ENCODE measurements around the gene OR7C2. TPM values are rescaled to one million over a fixed set of nuclear protein-coding genes. Genes with fewer than 3 reads are reported as not detected.

The OR7C2 gene
- total and polyA plus RNA-seq, 9 donors, result not detected

- no peak for DNase-seq
- Histone ChIP-seq H3K4me3 (no peak overlapping the region), H3K27ac (no peak overlapping the region), H3K9me3 (no peaks in the 10 kb centered on the region), H3K36me3 (no peaks in the 10 kb centered on the region), H3K4me1 (ENCODE audit: insufficient read depth) (no peaks in the 10 kb centered on the region), H3K27me3 (no peaks in the 10 kb centered on the region)
- 77 to 84% (median 84%) methylated on average over 27 of the region's 27 CpGs for WGBS, 3 donors
- intact Hi-C loops (cut with DNase I), result no loop called here
- TF ChIP-seq EP300 (IDR thresholded peaks at IDR 0.05) (no peak), POLR2A (IDR thresholded peaks at IDR 0.05) (no peak), CTCF (IDR thresholded peaks at IDR 0.05) (no peak)
These were observed 31.4 kb downstream of the OR7C2 start for GRCh38 chr19:14972676-14973075.

GRCh38 chr19:14974488-14974887, 33.2 kb downstream of the OR7C2 start:
- 58 to 83% (median 58%) methylated on average over 4 of the region's 4 CpGs for WGBS, 3 donors
- Histone ChIP-seq H3K27ac (no peak overlapping the region), H3K4me1 (ENCODE audit: insufficient read depth) (no peaks in the 10 kb centered on the region), H3K4me3 (no peak overlapping the region), H3K27me3 (no peaks in the 10 kb centered on the region), H3K9me3 (no peaks in the 10 kb centered on the region), H3K36me3 (no peaks in the 10 kb centered on the region)
- intact Hi-C loops (cut with DNase I), result no loop called here
- no peak for DNase-seq
- TF ChIP-seq EP300 (IDR thresholded peaks at IDR 0.05) (no peak), POLR2A (IDR thresholded peaks at IDR 0.05) (no peak), CTCF (IDR thresholded peaks at IDR 0.05) (no peak)

GRCh38 chr19:14977128-14977527, 35.8 kb downstream of the OR7C2 start:
- no peak for TF ChIP-seq CTCF (IDR thresholded peaks at IDR 0.05)
- no peak for TF ChIP-seq POLR2A (IDR thresholded peaks at IDR 0.05)
- TF ChIP-seq EP300 (IDR thresholded peaks at IDR 0.05), result no peak
- Histone ChIP-seq H3K4me1 (ENCODE audit: insufficient read depth) (no peaks in the 10 kb centered on the region), H3K27ac (no peak overlapping the region), H3K27me3 (no peaks in the 10 kb centered on the region), H3K4me3 (no peak overlapping the region), H3K36me3 (no peaks in the 10 kb centered on the region), H3K9me3 (no peaks in the 10 kb centered on the region)
- WGBS, 3 donors, result 40 to 75% (median 50%) methylated on average over 5 of the region's 5 CpGs
- intact Hi-C loops (cut with DNase I), result loop anchor here in 1 of 4 donors (5.0 kb wide), 1 partner anchor 1440 kb away; no protein-coding TSS in a partner anchor
- DNase-seq, result no peak

- no peaks in the 10 kb centered on the region for H3K36me3 ChIP-seq
- no peak overlapping the region for H3K4me3 ChIP-seq
- no peaks in the 10 kb centered on the region for H3K4me1 ChIP-seq (ENCODE audit: insufficient read depth)
- no peak for DNase-seq
- H3K9me3 ChIP-seq, result no peaks in the 10 kb centered on the region
- H3K27me3 ChIP-seq, result no peaks in the 10 kb centered on the region
- intact Hi-C loops (cut with DNase I), result loop anchor here in 1 of 4 donors (5.0 kb wide), 1 partner anchor 1441 kb away; no protein-coding TSS in a partner anchor
- WGBS, 3 donors, result 45 to 48% (median 45%) methylated on average over 6 of the region's 6 CpGs
- H3K27ac ChIP-seq, result no peak overlapping the region
- TF ChIP-seq POLR2A (IDR thresholded peaks at IDR 0.05) (no peak), CTCF (IDR thresholded peaks at IDR 0.05) (no peak), EP300 (IDR thresholded peaks at IDR 0.05) (no peak)
These were observed 37.0 kb downstream of the OR7C2 start for GRCh38 chr19:14978161-14978776.

All from ovary (tissue), 9 donors.